ENCODE data around the gene IRF3.

DNA sequence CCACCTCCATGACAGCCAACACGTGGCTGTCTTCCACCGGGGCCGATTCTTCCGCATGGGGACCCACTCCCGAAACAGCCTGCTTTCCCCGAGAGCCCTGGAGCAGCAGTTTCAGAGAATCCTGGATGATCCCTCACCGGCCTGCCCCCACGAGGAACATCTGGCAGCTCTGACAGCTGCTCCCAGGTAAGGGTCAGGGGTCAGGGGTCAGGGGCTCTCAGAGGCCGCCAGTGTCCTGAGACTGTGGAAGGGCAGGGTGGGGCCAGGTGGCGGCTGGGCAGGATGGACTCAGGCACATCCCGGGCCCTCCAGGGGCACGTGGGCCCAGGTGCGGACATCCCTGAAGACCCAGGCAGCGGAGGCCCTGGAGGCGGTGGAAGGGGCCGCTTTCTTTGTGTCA, 40.3 kb upstream of the IRF3 start:
- TF ChIP-seq, protein P1, sequence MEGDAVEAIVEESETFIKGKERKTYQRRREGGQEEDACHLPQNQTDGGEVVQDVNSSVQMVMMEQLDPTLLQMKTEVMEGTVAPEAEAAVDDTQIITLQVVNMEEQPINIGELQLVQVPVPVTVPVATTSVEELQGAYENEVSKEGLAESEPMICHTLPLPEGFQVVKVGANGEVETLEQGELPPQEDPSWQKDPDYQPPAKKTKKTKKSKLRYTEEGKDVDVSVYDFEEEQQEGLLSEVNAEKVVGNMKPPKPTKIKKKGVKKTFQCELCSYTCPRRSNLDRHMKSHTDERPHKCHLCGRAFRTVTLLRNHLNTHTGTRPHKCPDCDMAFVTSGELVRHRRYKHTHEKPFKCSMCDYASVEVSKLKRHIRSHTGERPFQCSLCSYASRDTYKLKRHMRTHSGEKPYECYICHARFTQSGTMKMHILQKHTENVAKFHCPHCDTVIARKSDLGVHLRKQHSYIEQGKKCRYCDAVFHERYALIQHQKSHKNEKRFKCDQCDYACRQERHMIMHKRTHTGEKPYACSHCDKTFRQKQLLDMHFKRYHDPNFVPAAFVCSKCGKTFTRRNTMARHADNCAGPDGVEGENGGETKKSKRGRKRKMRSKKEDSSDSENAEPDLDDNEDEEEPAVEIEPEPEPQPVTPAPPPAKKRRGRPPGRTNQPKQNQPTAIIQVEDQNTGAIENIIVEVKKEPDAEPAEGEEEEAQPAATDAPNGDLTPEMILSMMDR (IDR thresholded peaks at IDR 0.05 in 2 of 3, conservative IDR thresholded peaks at IDR 0.05 in 1 of 3; ENCODE audit: control insufficient read depth in 2 of 3, extremely low read depth in 1 of 3, insufficient read depth in 1 of 3, low read depth in 3 of 3, low read length in 3 of 3): no peak
- TF ChIP-seq POLR2A (IDR thresholded peaks at IDR 0.05; ENCODE audit: low read depth, low read length) (no peak), FOS (IDR thresholded peaks at IDR 0.05; ENCODE audit: borderline replicate concordance, extremely low read depth, insufficient read length) (no peak)
